GM19372 (cell line): ENCODE data around the gene FBXL16.

ENCODE experiments used
- ATAC-seq: cut with Tn5 transposase; IDR thresholded peaks from one replicate; pipeline ENCODE4 v1.9.1; 2021; ENCODE audit warnings: mild to moderate bottlenecking, low read depth, moderate library complexity; ENCODE audit not compliant: unreplicated experiment

The FBXL16 gene

DNA sequence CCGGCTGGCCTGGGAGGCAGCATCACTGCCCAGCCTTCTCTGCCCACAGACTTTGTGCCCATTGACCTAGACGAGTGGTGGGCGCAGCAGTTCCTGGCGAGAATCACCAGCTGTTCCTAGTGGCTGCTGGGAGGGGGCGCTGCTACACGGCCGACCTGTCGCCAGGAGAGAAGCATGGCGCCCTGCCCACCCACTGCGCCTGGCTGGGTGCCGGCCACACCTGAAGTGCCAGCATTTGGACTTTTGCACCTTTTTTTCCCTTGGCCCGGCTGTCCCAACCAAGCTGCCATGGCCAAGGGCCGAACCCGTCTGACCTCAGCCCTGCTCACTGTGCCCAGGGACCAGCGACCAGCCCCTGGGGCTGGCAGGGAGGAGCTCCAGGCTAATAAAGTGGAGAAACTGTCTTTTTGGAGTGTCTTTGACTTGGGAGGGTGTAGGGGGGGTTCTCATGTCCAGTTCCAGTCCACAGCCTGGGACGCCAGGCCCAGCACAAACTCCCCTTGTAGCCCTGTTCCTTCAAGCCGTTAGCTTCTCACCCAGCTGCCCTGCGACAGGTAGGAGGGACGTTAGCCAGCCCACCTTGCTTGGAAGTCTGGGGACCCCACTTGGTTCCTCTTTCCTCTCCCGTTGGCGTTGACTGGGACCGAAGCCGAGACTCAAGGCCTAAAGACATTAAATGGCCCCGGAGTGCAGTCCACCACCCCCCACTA lies 57.4 kb downstream of the FBXL16 start:
- ATAC-seq, result no peak

GRCh38 chr16:647173-647902 lies 58.3 kb downstream of the FBXL16 start:
- ATAC-seq, result no peak

- ATAC-seq, result no peak
Measured at GRCh38 chr16:646679-647172, 58.9 kb downstream of the FBXL16 start.

- no peak for ATAC-seq
Measured at GRCh38 chr16:645852-646678, 59.5 kb downstream of the FBXL16 start.

DNA sequence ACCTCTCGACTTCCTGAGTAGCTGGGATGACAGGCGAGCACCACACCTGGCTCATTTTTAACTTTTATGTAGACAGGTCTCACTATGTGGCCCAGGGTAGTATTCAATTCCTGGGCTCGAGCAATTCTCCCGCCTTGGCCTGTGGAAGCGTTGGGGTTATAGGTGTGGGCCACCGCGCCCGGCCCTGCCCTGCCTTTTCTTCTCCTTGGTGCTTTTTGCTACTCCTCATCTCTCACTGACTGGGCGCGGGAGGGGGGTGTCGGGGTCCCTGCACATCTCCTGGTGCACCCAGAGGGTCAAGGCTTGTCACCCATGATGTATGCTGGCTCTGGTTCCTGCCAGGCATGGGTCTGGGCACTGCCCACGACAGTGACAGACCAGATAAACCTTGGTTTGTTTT lies 61.0 kb downstream of the FBXL16 start:
- ATAC-seq, result no peak

- no peak for ATAC-seq
Measured at GRCh38 chr16:643050-643368, 62.6 kb downstream of the FBXL16 start.
